BJ (cell line): Measurements from ENCODE around the gene SIPA1L2. TPM values are rescaled to one million over a fixed set of nuclear protein-coding genes. Genes with fewer than 3 reads are reported as not detected.

Experiments used
- CTCF ChIA-PET: fragments of 350-600 bp; formaldehyde crosslinking; extraction: SDS; loops from one replicate; lab custom pipeline; 2021; ENCODE audit warnings: antibody characterized with exemption, inconsistent platforms; lab: Yijun Ruan, JAX
- POLR2A ChIA-PET: fragments of 300-600 bp; sonication (Branson Sonifier 250); formaldehyde crosslinking; extraction: SDS; loops from one replicate; lab custom pipeline; 2021; ENCODE audit warnings: antibody characterized with exemption; lab: Charles Lee
- DNase-seq: peaks from one replicate; pipeline ENCODE4 v3.0.0-alpha.2; 2011; ENCODE audit warnings: low read depth
- H3K27me3 ChIP-seq: 2 replicates; pipeline ENCODE4 v1.6.0; 2011; ENCODE audit warnings: low read length; ENCODE audit not compliant: control insufficient read depth, insufficient read depth
- H3K36me3 ChIP-seq: 2 replicates; pipeline ENCODE4 v1.5.1; 2011; ENCODE audit warnings: low read length; ENCODE audit not compliant: control insufficient read depth, insufficient read depth
- H3K4me3 ChIP-seq: 2 replicates; pipeline ENCODE4 v1.5.1; 2011; ENCODE audit warnings: low read depth, mild to moderate bottlenecking, control low read depth, low read length
- CTCF ChIP-seq: IDR thresholded peaks from 2 replicates; pipeline ENCODE4 v1.5.1; 2011; ENCODE audit warnings: low read depth, mild to moderate bottlenecking, control low read depth, inconsistent platforms, low read length, moderate library complexity; ENCODE audit not compliant: insufficient read depth
- polyA plus RNA-seq: library from polyadenylated mRNA; depleted of rRNA; stranded (reverse); fragments of >200 nt; gene quantifications from 2 replicates; pipeline ENCODE4 v1.2.3, GENCODE V29; 2011

SIPA1L2 gene
- polyA plus RNA-seq, 1 experiment: 5.1 TPM

- H3K27me3 ChIP-seq: no peaks in the 10 kb centered on the region
- ChIA-PET CTCF (no interaction called here), POLR2A (no interaction called here)
- no peak overlapping the region for H3K4me3 ChIP-seq
- no peak for TF ChIP-seq CTCF
- H3K36me3 ChIP-seq: no peaks in the 10 kb centered on the region
- no peak for DNase-seq
These were observed 43.3 kb upstream of the SIPA1L2 start for GRCh38 chr1:232673256-232673655.

- H3K27me3 ChIP-seq: no peaks in the 10 kb centered on the region
- ChIA-PET CTCF (interaction anchor here (0.6 kb wide), 1 partner anchor 294 kb away, joined by 3 read pairs; no protein-coding TSS in a partner anchor), POLR2A (no interaction called here)
- H3K36me3 ChIP-seq: no peaks in the 10 kb centered on the region
- H3K4me3 ChIP-seq: no peak overlapping the region
- no peak for DNase-seq
- no peak for TF ChIP-seq CTCF
These were observed 40.2 kb upstream of the SIPA1L2 start for GRCh38 chr1:232669981-232670747.

GRCh38 chr1:232667778-232668165, 37.8 kb upstream of the SIPA1L2 start:
- no peak for TF ChIP-seq CTCF
- H3K4me3 ChIP-seq: no peak overlapping the region
- H3K27me3 ChIP-seq: no peaks in the 10 kb centered on the region
- no peak for DNase-seq
- H3K36me3 ChIP-seq: no peaks in the 10 kb centered on the region
- POLR2A ChIA-PET: no interaction called here
- CTCF ChIA-PET: no interaction called here

GRCh38 chr1:232667094-232667777, 37.3 kb upstream of the SIPA1L2 start:
- H3K36me3 ChIP-seq: no peaks in the 10 kb centered on the region
- TF ChIP-seq CTCF: no peak
- no peaks in the 10 kb centered on the region for H3K27me3 ChIP-seq
- no peak for DNase-seq
- CTCF ChIA-PET: no interaction called here
- POLR2A ChIA-PET: no interaction called here
- H3K4me3 ChIP-seq: no peak overlapping the region
